WI38 (cell line): ENCODE data around the gene TOX2.

Source experiments
- H3K4me3 ChIP-seq: 2 replicates; pipeline ENCODE4 v1.5.1; 2011; ENCODE audit warnings: low read depth, mild to moderate bottlenecking, control low read depth, low read length
- CTCF ChIP-seq: IDR thresholded peaks from 2 replicates; pipeline ENCODE4 v1.5.1; 2012; ENCODE audit warnings: low read depth, mild to moderate bottlenecking, control low read depth, low read length

Gene TOX2

GRCh38 chr20:43899274-43900120 lies 15.2 kb upstream of the TOX2 start:
- TF ChIP-seq CTCF, result no peak
- no peak overlapping the region for H3K4me3 ChIP-seq

GRCh38 chr20:43900121-43900466 lies 14.6 kb upstream of the TOX2 start:
- no peak overlapping the region for H3K4me3 ChIP-seq
- TF ChIP-seq CTCF, result no peak

GRCh38 chr20:43900496-43900895 lies 14.2 kb upstream of the TOX2 start:
- no peak overlapping the region for H3K4me3 ChIP-seq
- no peak for TF ChIP-seq CTCF

GRCh38 chr20:43901296-43901695 lies 13.4 kb upstream of the TOX2 start:
- H3K4me3 ChIP-seq, result no peak overlapping the region

GRCh38 chr20:43903953-43904826 lies 10.5 kb upstream of the TOX2 start:
- H3K4me3 ChIP-seq, result no peak overlapping the region
- no peak for TF ChIP-seq CTCF

More at GRCh38 chr20:43901296-43901695, 13.4 kb upstream of the TOX2 start:
- no peak for TF ChIP-seq CTCF

GRCh38 chr20:43904827-43905177 lies 9.8 kb upstream of the TOX2 start:
- no peak overlapping the region for H3K4me3 ChIP-seq
- TF ChIP-seq CTCF, result no peak

GRCh38 chr20:43906505-43907034 lies 8.1 kb upstream of the TOX2 start:
- no peak overlapping the region for H3K4me3 ChIP-seq
- TF ChIP-seq CTCF, result no peak
